SHP77 treated with DMSO at 0.1 percent for 48 hours (cell line): ENCODE measurements around the gene STX1A.

Experiments used
- DNase-seq: peaks from one replicate; lab custom pipeline; 2025; lab: John Stamatoyannopoulos, UW

The STX1A gene

DNA sequence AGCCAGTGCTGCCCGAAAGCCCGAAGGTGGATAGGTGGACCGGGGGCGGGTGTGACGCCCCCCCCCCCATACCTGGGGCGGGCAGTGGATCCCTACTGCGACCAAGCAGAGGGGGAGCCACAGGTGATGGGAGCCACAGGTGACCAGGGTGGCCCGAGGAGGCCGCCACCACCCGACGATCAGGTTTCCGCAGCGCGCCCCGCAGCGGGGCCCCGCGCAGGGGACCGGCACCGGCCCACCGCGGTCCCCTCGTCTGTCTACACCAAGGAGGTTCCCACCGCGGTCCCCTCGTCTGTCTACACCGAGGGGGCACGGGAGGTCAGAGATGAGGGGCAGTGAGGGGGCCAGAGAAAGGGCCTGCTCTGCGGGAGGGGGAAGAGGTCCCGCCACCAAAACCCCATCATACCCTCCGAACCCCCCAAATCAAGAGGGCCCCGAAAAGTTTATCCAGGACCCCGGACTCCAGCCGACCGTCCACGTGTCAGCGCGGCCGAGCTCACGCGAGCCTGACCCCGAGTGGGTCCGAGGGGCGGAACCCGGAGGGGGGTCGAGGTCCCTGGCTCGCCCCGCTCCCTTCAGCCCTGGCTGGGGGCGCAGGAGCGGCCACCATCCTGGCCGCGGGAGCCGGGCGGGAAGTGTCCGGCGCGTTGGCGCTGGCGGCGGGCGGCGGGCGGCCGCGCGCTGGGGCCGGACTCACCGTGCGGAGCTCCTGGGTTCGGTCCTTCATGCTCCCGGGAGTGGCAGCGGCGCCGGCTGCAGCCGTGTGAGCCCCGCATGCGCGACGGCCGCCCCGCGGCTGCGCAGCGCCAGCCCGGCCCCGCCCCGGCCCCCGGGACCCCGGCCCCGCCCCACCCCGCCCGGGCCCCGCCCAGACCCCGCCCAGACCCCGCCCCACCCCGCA, at the start of gene STX1A:
Gene STX1A (minus strand): TSS at position 765 of the 901 bp plus-strand sequence. CDS start 38 bp downstream, at position 727.
- no peak for DNase-seq

- DNase-seq: no peak
Measured at GRCh38 chr7:73768641-73769480, 49.4 kb upstream of the STX1A start.

GRCh38 chr7:73766556-73767229, 47.2 kb upstream of the STX1A start:
- no peak for DNase-seq

GRCh38 chr7:73762659-73762999, 43.2 kb upstream of the STX1A start:
- DNase-seq: no peak

DNA sequence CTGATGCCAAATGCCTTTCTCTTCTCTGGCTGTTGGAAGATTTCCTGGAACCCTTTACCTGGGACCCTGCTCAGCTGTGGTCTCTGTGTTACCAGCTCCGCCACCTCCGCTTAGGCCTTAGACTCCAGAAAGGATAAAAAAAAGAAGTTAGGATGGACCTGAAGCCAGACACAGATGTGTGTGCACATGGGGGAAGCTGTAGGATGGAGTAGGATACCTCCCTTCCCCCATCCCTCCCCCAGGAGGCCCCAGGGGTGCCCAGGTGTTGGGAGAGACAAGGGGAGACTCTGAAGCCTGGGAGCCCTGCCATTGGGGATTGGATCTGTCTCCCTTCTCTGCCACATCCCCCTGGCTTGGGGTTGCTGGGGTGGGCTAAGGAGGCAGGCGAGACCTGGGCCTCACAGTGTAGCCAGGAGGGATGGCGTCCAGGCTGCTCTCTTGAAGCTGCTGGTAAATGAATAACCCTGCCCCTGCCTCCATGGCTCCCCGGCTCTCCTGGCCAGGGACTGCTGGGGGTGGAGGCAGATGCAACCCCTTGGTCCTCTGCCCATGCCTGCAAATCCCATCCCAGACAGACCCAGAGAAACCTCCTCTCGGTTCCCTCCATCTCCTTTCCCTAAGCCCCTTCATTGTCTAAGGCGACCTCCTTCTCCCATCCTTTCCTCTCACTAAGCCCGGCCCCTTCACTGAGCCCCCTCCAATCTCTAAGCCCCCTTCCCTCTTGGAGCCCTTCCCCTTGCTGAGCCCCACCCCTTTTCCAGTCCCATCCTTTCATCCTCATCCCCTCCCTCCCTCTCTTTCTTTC, 42.6 kb upstream of the STX1A start:
- DNase-seq: no peak

DNA sequence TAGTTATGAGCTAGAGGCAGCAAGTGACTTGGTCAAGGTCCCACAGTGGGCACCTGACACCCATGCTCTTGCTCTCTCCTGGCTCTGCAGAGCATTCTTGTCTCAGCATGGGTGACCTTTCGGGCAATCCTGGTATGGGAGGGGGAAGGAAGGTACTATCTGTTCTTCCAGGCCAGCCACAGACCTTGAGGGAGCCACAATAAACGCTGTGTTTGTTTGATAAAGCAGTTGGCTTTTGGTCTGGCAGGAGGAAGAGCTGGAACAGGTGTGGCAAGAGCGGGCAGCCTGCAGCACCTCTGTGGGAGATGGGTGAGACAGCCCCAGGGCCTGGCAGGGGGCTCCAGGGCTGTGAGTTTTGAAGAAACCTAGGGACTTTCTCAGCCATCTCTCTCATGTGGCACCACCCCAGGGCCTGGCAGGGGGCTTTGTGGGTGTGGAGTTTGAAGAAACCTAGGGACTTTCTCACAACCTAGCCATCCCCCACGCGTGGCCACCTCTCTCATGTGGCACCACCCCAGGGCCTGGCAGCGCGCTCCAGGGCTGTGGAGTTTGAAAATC, 39.2 kb upstream of the STX1A start:
- DNase-seq: no peak

GRCh38 chr7:73749931-73750776, 30.7 kb upstream of the STX1A start:
- DNase-seq: no peak

- peak; percentile 11 for DNase-seq
Measured at GRCh38 chr7:73746378-73746777, 26.9 kb upstream of the STX1A start.

- DNase-seq: peak; percentile 73
Measured at GRCh38 chr7:73742753-73743641, 23.5 kb upstream of the STX1A start.

GRCh38 chr7:73742338-73742752, 22.9 kb upstream of the STX1A start:
- no peak for DNase-seq

- DNase-seq: no peak
Measured at GRCh38 chr7:73741600-73741999, 22.1 kb upstream of the STX1A start.

GRCh38 chr7:73740771-73741170, 21.3 kb upstream of the STX1A start:
- DNase-seq: no peak

DNA sequence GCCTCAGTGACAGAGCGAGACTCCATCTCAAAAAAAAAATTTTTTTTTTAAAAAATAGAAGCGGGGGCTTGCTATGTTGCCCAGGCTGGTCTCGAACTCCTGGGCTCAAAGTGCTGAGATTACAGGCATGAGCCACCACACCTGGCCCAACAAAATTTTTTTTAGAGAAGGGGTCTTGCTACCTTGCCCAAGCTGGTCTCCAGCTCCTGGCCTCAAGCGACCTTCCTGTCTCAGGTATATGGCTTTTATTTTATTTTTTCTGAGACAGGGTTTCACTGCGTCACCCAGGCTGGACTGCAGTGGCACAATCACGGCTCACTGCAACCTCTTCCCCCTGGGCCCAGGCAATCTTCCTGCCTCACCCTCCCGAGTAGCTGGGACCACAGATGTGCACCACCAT, 20.7 kb upstream of the STX1A start:
- no peak for DNase-seq

DNA sequence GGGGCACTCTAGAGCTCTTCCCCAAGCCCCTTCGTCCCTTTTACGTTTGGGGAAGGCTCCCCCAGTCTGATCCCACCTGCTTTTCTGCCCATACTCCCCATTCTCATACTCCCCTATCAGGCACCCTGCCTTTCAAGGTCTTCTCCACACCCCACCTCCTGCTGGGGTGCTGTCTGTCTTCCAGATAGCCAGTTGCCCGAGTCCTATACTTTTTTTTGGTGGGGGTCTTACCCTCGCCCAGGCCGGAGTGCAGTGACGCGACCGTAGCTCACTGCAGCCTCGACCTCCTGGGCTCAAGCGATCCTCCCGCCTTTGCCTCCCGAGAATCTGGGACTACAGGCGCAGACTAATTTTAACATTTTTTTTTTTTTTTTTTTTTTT, 19.9 kb upstream of the STX1A start:
- DNase-seq: no peak

GRCh38 chr7:73738612-73739386, 19.3 kb upstream of the STX1A start, which contains the start of gene ABHD11:
Gene ABHD11, minus strand, starts transcription at chr7:73738802. Its CDS starts 32 bp downstream, at chr7:73738770.
- peak; percentile 89 for DNase-seq

DNA sequence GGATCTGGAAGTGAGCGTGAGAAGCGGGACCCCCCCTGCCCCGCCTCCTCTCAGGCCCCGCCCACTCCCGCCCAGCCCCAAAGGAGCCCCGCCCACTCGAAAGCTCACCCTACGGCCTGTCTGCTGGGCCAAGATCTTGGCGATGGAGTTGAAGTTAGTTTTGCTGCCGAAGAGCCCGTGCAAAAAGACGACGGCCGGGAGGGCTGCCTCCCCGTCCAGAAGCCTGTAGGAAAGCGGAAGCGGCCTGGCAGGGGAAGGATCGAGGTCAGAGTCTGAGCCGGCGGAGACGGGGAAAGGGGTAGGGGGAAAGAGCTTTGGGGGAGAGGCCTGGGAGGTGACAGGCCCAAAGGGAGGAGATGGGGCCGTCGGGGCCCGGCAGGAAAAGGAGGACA, 18.7 kb upstream of the STX1A start:
- no peak for DNase-seq

DNA sequence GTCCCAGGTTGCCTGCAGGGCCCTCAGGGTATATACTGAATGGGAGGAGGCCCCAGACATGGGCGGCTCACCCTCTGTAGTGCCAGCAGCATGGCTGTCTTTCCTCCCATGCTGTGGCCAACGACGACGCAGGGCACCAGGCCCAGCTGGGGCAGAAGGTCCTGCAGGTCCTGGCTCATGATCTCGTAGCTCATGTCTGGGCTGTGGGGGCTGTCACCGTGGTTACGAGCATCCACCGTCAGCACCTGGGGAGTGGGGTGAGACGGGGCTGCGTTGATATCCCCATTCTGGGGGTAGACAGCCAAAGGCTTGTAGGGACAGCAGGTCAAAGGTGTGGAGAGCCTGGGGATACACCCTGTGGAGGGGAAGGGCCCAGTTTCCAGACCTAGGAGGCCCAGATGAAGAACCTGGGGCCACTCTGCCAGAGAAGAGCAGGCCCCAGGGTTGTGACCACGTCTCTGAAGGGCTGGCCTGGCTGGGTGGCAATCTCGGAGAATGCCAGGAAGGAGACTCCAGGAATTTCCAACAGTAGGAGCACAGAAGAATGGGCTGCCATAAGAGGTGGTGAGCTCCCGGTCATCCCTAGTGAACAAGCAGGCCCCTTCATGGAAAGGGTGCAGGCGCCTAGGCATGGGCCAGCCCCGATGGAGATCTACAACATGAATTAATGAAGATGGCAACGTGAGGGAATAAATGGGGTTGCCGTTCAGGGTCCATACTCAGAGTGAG, 18.2 kb upstream of the STX1A start:
- DNase-seq: no peak

- DNase-seq: no peak
Measured at GRCh38 chr7:73736885-73737284, 17.4 kb upstream of the STX1A start.
